ENCODE measurements around the gene PDSS2.
A peak's percentile ranks its signal among the peaks of the same experiment; 100 is the strongest.

Gene PDSS2

DNA sequence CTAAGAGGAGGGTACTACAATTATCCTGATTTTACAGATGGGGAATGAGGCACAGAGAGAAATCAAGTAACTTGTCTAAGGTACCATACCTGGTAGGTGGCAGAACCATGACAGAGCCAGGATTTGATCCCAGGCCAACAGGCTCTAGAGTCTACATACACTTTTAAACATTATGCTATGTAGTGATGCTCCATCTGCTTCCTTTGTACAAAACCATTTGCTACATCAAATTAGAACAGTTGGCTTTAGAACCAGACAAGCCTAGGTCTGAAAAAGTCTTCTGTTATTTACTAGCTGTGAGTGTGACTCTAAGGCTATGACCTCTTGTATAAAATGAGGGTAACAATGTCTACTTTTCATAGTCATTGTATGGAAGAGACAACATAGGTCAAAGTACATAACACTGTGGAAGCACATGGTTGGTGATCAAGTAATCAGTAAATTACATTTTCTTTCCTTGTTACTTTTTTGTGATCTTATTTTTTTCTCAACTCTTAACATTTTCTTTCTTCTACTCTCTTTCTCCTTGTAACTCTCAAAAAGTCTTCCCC is 122.1 kb downstream of the PDSS2 start:
- ATAC-seq = no peak

DNA sequence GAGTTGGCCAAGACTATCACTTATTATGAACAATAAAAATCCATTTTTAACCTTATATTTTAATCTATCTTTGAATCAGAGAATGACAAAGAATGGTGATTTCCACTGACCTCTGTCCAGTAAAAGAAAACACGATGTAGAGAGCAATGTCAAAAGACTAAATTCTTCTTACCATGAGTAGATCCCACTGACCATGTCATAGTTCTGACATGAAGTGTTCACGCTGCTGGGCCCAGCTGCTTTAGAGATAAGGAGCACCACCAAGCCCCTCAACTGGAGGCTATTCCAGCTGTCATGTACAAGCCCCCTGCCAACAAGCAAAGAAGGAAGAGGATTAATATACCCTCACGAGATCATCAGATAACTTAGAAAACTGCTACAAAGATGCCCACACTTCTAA is 125.3 kb downstream of the PDSS2 start:
- Mint-ChIP-seq H3K27ac (no peak overlapping the region), H3K36me3 (peaks cover 5% of the 10 kb centered on the region), H3K4me3 (no peak overlapping the region), H3K9me3 (no peaks in the 10 kb centered on the region), H3K4me1 (peaks cover 11% of the 10 kb centered on the region)
- no peak for ATAC-seq
- DNase-seq (ENCODE audit: low spot score in 2 of 2) = no peak

More for the DNA sequence above, 122.1 kb downstream of the PDSS2 start:
- H3K4me1 Mint-ChIP-seq = no peaks in the 10 kb centered on the region
- DNase-seq (ENCODE audit: low spot score in 2 of 2) = no peak
- H3K9me3 Mint-ChIP-seq = no peaks in the 10 kb centered on the region
- no peak overlapping the region for H3K4me3 Mint-ChIP-seq
- H3K36me3 Mint-ChIP-seq = peaks cover 5% of the 10 kb centered on the region
- H3K27ac Mint-ChIP-seq = no peak overlapping the region

DNA sequence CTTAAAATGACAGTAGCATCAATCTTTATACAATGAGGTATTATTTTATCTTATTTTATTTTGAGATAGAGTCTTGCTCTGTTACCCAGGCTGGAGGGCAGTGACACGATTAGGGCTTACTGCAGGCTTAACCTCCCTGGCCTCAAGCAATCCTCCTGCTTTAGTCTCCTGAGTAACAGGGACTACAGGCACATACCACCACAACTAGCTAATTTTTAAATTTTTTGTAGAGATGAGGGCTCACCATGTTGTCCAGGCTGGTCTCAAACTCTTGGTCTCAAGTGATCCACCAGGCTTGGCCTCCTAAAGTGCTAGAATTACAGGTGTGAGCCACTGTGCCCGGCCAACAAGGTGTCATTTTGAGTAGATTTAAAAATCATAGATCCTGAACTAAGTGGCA is 125.9 kb downstream of the PDSS2 start:
- Mint-ChIP-seq H3K4me3 (no peak overlapping the region), H3K9me3 (no peaks in the 10 kb centered on the region), H3K4me1 (peaks cover 11% of the 10 kb centered on the region), H3K36me3 (peaks cover 5% of the 10 kb centered on the region), H3K27ac (no peak overlapping the region)
- ATAC-seq = no peak
- no peak for DNase-seq (ENCODE audit: low spot score in 2 of 2)

DNA sequence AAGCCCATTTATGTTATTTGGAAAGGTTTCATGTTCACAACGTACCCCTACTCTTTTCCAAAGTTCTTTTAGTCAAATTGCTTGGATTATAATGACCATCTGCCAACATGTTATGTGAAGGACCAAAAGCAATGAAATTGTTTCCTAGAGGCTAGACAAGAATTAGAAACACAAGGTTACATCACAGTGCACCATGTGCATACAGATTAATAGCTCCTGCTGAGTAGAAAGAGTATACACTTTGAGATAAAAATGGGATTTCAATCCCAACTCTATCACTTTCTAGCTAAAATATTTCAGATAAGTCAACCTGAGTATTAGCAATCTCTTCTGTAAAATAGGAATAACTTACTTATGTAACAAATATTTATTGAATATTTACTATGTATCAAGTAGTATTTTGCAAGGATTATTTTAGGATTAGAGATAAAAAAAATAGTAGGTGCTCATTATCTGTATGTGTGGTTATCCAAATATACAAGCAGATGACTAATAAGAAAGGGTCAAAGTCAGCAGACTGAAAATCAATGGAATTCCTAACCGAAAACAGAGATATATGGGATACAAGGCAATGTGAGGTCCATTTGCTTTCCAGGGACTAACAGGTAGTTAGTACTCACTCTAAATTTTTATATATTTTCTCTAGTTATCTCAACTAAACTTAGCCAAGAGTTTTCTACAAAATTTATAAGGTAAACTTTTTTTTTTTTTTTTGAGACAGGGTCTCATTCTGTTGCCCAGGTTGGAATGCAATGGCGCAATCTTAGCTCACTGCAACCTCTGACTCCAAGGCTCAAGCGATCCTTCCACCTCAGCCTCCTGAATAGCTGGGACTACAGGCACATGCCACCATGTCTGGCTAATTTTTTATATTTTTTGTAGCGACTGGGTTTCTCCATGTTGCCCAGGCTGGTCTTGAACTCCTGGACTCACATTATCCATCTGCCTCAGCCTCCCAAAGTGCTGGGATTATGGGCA is 127.7 kb downstream of the PDSS2 start:
- Mint-ChIP-seq H3K36me3 (peaks cover 5% of the 10 kb centered on the region), H3K4me3 (no peak overlapping the region), H3K9me3 (no peaks in the 10 kb centered on the region), H3K4me1 (peaks cover 11% of the 10 kb centered on the region), H3K27ac (no peak overlapping the region)
- DNase-seq (ENCODE audit: low spot score in 2 of 2) (no peak), ATAC-seq (no peak)

DNA sequence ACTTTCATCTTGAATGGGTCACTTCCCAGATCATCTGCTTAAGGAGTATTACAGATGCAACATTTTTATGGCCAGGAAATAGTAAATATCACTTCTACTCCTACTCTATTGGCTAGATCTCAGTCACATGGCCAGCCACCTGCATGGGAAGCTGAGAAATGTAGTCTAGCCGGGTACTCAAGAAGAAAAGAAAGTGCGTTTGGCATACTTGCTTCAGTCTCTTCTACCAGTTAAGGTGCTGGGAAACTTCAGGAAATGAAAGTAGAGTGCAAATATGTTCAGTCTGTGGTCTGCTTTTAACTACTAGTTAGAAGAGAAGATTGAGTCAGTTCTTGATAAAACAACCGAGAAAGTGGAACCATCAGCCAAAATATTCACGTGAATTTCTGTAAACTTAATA is 129.2 kb downstream of the PDSS2 start:
- H3K27ac Mint-ChIP-seq = peak overlapping the region; percentile 38
- ATAC-seq = peak; percentile 79
- no peak for DNase-seq (ENCODE audit: low spot score in 2 of 2)
- no peak overlapping the region for H3K4me3 Mint-ChIP-seq
- peaks cover 5% of the 10 kb centered on the region for H3K36me3 Mint-ChIP-seq
- H3K9me3 Mint-ChIP-seq = no peaks in the 10 kb centered on the region
- H3K4me1 Mint-ChIP-seq = peaks cover 11% of the 10 kb centered on the region

DNA sequence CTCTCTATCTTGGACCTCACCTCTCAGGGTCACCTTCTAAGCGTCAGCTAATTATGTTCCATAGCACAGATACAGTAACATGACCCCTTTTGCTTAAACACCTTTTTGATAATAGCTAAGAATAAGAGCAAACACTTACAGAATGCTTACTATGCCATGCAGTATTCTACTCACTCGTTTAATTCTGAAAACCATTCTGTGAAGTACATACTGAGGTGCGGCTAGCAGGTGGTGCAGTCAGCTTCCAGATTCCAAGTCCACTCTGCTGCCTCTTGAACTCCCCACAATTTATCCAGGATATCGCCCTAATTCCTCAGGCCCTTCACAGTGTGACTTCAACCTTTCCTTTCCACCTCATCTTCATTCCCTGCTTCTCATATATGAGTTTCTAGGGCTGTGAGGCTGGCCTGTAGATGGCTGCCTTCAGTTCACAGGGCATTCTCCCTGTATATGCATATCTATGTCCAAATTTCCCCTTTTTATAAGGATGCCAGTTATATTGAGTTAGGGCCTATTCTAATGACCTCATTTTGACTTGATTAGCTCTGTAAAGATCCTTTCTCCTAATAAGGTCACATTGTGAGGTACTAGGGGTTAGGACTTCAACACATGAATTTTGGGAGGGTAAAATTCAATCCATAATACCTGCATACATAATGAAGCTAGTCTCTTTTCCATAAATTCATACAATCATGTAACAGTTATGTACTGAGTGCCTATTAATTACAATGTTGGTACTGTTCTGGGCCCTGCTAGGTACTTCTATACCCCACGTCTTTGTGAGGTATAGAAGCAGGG is 130.1 kb downstream of the PDSS2 start:
- Mint-ChIP-seq H3K4me1 (peaks cover 11% of the 10 kb centered on the region), H3K27ac (peak overlapping the region; percentile 38), H3K9me3 (no peaks in the 10 kb centered on the region), H3K36me3 (peaks cover 5% of the 10 kb centered on the region), H3K4me3 (no peak overlapping the region)
- DNase-seq (ENCODE audit: low spot score in 2 of 2) (no peak), ATAC-seq (no peak)

DNA sequence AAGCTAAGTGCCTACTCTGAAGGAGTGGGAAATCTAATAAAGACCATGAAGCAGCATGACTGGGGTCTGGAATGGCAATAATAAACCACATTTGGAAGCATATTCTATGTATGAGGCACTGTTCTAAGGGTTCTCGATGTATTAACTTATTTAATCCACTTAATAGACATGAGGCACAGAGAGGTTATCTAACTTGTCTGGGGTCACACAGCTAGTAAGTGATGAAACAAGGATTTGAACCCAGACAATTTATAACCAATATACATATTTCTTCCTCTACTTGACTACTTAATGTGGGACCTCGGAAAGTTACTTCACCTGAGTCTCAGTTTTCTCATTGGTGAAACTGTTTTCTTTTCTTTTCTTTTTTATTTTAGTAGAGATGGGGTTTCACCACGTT is 131.3 kb downstream of the PDSS2 start:
- Mint-ChIP-seq H3K36me3 (no peaks in the 10 kb centered on the region), H3K4me1 (peaks cover 11% of the 10 kb centered on the region), H3K9me3 (no peaks in the 10 kb centered on the region), H3K27ac (no peak overlapping the region), H3K4me3 (no peak overlapping the region)
- ATAC-seq = no peak
- DNase-seq (ENCODE audit: low spot score in 2 of 2) = no peak

DNA sequence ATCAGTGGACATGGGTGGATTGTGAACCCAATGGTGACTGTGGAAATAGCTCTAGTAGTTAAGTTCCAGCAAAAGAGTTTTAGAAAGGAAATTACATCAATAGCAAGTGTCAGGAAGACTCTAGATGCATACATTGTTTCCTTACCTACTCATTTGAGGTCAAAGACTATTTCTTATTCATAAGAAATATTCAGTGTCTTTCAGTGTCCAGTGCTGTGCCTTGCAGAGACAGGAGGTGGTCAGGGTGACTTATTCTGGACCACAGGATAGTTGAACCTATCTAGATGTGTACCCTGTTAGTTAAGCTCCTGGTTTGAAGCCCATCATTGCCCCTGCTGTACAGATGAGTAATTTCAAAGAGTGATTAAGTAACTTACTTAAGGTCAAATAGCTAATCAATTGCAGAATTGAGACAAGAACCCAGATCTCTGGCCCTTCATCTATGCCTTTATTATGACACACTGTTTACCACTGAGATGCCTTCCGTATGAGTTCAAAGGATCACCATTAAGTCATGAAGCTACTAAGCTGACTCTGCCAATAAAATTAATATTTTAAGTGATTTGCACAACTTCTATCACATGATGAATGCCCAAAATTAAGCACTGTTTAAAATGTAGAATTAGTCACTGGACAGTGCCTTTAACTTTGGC is 136.1 kb downstream of the PDSS2 start:
- Mint-ChIP-seq H3K36me3 (no peaks in the 10 kb centered on the region), H3K4me1 (peaks cover 14% of the 10 kb centered on the region), H3K27ac (peak overlapping the region; percentile 40), H3K9me3 (no peaks in the 10 kb centered on the region), H3K4me3 (no peak overlapping the region)
- ATAC-seq (no peak), DNase-seq (ENCODE audit: low spot score in 2 of 2) (no peak)

DNA sequence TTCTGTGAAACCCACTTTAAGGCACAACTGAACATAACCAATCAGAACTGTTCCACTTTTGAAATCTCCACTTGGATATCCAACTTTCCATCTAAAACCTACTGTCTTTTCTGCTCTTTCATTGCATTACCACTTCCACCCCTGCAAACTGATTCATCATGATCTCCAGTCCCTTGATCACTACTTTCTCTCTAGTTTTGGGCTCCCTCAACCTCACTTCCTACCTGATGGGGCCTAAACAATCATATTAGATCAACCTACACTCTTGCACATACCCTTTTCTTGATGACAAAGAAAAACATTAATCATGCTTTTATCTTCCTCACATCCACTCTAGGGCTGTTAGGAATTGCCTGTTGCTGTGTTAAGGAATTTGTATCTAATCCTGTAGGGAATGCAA is 137.6 kb downstream of the PDSS2 start:
- no peak overlapping the region for H3K4me3 Mint-ChIP-seq
- DNase-seq (ENCODE audit: low spot score in 2 of 2) = no peak
- no peaks in the 10 kb centered on the region for H3K9me3 Mint-ChIP-seq
- H3K4me1 Mint-ChIP-seq = peaks cover 14% of the 10 kb centered on the region
- peak; percentile 72 for ATAC-seq
- H3K27ac Mint-ChIP-seq = no peak overlapping the region
- H3K36me3 Mint-ChIP-seq = no peaks in the 10 kb centered on the region

DNA sequence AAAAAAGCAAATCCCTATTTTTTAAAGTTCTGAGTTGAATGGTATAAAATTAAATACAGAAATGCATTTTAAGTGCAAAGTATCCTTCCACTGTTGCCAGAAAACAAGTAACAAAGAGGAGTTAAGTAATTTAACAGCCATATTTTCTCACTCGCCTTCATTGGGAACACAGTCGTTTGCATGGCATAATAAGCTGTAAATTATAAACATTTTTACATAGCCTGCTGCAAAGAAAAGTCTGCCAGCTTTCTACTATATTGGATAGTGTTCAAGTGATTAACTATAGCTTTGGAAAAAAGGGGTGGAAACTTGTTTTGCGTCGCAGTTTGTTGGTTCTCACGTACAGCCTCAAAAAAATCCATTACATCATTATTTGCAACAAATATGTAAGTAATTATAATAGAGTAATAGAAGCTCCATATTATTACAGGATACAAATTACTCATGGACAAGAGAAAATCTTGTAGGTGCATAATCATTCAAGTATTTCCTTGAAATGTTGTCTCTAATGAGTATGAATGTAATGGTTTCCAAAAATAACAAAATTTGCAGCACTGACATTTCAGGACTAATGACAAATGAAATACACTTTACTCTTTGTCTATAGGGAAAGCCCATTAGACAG is 139.3 kb downstream of the PDSS2 start:
- no peak for DNase-seq (ENCODE audit: low spot score in 2 of 2)
- H3K27ac Mint-ChIP-seq = no peak overlapping the region
- H3K9me3 Mint-ChIP-seq = no peaks in the 10 kb centered on the region
- H3K4me3 Mint-ChIP-seq = no peak overlapping the region
- ATAC-seq = no peak
- peaks cover 14% of the 10 kb centered on the region for H3K4me1 Mint-ChIP-seq
- no peaks in the 10 kb centered on the region for H3K36me3 Mint-ChIP-seq

DNA sequence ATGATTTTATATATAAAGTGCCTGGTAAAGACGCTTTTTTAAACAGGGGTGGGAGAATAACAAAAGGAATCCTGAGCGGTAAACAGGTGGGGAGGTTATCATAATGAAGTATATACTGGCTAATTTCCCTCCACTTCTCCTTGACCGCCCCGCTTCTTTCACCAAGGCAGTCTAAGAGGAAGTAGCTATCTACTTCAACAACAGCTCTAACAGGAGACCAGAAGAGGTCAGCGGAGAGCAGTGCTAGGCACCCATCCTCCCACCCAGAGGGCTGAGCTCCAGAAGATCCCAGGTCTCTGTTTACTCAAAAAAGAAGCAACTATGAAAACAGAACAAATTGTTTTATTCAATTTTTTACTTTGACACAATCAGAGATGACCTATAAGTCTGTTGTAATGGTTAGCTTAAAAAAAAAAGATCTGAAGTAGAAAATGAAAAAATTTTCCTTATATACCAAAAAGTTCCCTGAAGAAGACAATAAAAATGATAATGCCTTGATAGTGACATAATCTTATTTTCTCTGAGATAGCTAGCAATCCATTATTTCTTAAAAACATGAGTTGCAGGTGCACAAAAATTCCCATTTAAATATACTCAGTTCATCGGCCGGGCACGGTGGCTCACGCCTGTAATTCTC is 141.1 kb downstream of the PDSS2 start:
- no peak overlapping the region for H3K4me3 Mint-ChIP-seq
- ATAC-seq = peak; percentile 65
- H3K36me3 Mint-ChIP-seq = no peaks in the 10 kb centered on the region
- DNase-seq (ENCODE audit: low spot score in 2 of 2) = peak in 1 of 2 donors; percentile 55
- no peaks in the 10 kb centered on the region for H3K9me3 Mint-ChIP-seq
- H3K4me1 Mint-ChIP-seq = peaks cover 14% of the 10 kb centered on the region
- no peak overlapping the region for H3K27ac Mint-ChIP-seq

DNA sequence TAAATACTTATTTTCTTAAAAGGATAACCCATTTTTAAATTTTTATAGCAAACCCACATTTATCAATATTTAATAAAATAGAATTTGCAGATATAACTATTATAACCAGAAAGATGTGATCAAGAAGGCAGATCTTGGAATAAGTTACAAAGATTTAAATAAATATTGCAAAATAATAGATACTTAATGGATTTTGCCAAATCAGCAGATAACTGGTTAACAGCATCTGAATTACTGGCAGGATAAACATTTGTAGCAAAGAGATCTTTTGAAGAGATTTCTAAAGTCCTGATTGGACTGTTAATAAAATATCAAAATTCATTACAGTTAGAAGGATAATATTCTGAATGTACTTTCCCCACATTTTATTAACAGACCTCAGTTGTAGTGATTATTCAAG is 144.2 kb downstream of the PDSS2 start:
- ATAC-seq (no peak), DNase-seq (ENCODE audit: low spot score in 2 of 2) (no peak)
- no peak overlapping the region for H3K27ac Mint-ChIP-seq
- H3K4me1 Mint-ChIP-seq = no peaks in the 10 kb centered on the region
- H3K36me3 Mint-ChIP-seq = no peaks in the 10 kb centered on the region
- H3K4me3 Mint-ChIP-seq = no peak overlapping the region
- no peaks in the 10 kb centered on the region for H3K9me3 Mint-ChIP-seq

DNA sequence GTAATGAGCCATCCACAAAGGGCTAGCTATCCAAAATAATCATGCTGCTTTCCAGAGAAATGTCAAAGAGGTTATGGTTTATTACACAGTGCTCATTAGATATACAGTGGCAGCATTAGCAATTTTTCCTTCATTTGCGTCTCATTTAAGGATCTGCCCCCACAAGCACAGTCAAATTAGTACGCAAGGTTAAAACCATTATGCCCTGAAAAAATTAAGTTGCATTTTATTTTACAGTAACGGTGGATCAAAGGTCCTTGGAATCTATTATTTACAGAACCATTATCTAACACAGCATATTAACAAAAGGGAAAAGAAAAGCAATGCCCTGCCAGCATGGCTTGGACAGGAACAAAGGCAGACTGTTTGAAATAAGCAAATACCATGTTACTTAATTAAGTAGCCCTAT is 144.8 kb downstream of the PDSS2 start:
- no peak for DNase-seq (ENCODE audit: low spot score in 2 of 2)
- H3K4me3 Mint-ChIP-seq = no peak overlapping the region
- H3K4me1 Mint-ChIP-seq = no peaks in the 10 kb centered on the region
- no peaks in the 10 kb centered on the region for H3K36me3 Mint-ChIP-seq
- H3K9me3 Mint-ChIP-seq = no peaks in the 10 kb centered on the region
- no peak overlapping the region for H3K27ac Mint-ChIP-seq
- no peak for ATAC-seq

DNA sequence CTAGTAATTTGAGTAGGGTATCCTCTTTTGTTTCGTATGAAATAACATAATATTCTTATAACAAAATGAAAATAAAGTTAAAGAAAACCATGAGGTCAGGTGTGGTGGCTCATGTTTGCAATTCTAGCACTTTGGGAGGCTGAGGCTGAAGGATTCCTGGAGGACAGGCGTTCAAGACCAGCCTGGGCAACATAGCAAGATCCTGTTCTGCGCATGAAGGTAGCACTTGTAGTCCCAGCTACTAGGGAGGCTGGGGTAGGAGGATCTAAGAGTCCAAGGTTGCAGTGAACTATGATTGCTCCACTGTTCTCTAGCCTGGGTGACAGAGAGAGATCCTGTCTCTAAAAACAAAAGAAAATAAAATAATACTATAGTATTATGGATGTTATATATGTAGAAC is 145.6 kb downstream of the PDSS2 start:
- no peak overlapping the region for H3K4me3 Mint-ChIP-seq
- no peaks in the 10 kb centered on the region for H3K4me1 Mint-ChIP-seq
- H3K9me3 Mint-ChIP-seq = no peaks in the 10 kb centered on the region
- H3K27ac Mint-ChIP-seq = no peak overlapping the region
- DNase-seq (ENCODE audit: low spot score in 2 of 2) (no peak), ATAC-seq (no peak)
- H3K36me3 Mint-ChIP-seq = no peaks in the 10 kb centered on the region
